A204.1 (cell line): ENCODE results near the gene CUL2.
A peak's percentile ranks its signal among the peaks of the same experiment; 100 is the strongest.
"Not testable (repeated sequence)": the region's sequence is repeated elsewhere in the genome, so short reads cannot be mapped to it uniquely, and the experiment has no call there.

Experiments used
- FAIRE-seq: peaks from 2 replicates; lab custom pipeline; 2012; peaks lifted over from hg19 to GRCh38; lab: Jason Lieb, UNC

Gene CUL2

DNA sequence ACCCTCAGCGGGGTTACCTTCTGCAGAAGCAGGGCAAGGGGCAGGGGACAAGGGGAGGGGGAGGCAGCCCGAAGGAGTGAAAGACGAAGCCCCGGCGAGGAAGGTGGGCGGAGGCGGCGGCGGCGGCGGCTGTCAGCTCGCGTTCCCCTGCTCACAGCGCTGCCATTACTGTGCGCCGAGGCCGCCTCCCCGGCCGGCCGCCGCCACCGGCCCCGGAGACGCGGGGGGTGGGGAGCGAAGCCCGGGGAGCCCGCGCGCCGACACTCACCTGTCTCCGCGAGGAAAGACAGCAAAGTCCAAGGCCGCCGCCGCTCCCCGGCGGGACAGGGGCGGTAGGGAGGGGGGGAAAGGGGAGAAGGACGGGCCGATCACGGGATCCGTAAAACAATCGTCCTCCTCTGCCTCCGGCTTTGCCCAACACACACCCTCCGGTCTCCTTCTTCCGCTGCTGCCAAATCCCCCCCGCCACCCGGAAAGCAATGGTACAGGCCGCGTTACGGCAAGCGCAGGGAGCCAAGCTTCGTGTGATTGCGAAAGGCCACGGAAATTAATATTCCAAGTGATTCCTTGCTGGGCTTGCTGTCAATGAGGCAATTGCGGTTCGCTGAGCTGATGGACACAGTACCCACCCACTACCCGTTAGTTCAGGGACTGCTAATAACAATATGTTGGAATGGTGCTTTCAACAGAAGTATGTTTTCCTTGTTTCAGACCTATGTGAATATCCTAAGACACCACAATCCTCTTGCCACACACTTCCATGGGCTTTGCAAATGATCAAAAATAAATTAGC is at the start of gene CUL2:
CUL2 (minus strand) TSS at position 180 of the 793 bp plus-strand sequence. CDS start 19,024 bp downstream, outside the sequence.
- FAIRE-seq: no peak

DNA sequence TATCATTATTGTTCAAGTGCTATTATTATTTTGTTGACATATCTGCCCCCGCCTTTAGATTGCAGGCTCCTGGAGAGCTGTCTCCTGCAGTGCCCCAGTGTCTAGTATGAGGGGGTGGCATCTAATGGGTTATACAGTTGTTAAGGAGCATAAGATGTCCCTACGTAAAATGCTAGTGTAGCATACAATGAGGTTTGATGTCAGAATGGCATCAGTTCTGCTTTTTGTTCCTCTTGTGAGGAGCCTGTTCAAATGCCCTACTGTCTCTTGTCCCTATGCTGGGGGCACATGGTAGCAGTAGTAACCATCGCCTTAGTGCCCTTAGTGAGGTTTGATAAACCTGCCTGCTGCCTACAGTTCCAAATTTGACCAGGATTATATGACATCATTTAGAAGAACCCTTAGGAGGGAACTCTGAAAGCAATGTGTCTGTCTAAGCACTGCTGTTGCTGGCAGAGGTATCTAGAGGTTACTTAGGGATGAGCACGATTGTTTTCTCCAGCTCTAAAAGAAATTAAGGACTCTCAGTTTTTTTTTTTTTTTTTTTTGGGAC is 46.2 kb upstream of the CUL2 start:
- no peak for FAIRE-seq

DNA sequence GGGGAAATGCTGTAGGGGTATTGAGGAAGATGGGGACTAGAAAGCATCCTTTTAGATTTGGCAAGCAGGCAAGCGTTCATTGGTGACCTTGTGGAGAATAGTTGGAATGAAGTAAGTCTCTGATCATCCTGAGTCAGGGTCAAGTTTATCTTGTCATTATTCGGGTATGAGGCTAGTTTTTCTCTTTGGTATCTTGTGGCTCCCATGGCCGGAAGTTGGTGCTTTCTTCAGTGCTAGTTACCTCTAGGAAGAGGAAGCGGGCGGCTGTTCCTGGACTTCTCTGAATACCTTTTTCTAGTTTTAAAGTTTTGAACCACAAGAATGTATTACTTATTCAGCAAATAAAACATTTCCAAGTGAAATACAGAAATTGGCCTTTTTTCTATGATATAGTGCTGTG is 45.7 kb upstream of the CUL2 start:
- FAIRE-seq: no peak

DNA sequence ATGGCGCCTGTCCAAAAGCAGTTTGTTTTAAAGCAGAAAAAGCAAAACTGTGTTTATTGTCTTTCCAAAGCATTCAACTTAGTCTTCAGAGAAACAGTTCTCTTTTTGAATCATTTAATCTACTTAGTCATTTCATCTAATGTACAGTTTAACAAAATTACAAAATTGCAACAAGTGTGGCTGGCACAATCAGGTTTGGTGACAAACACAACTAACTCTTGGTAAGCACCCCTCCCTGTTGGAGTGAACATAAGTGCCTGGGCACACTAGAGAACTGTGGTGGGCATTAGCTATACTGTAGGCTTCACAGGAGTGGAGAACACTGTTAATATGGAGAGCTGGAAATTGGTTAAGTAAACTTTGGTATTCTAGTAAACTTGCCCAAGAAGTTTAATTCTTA is 43.4 kb upstream of the CUL2 start:
- no peak for FAIRE-seq

DNA sequence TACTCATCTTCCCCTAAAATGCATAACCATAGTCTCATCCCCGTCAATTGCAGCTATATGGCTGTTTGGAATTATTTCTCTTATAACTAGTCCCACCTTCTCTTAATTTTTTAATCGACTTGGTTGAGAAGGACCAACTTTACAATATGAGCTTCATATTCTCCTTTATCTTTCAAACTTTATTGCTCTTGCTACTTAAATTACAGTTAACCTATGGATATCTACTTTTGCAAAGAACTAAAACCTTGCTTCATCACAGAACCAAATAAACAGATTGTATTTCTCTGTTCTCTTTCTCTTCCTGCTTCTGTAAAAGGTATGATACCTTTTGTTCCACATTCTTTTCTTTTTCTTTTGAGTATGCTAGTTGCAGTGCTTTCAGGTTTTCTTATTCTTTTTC is 42.6 kb upstream of the CUL2 start:
- FAIRE-seq: no peak

DNA sequence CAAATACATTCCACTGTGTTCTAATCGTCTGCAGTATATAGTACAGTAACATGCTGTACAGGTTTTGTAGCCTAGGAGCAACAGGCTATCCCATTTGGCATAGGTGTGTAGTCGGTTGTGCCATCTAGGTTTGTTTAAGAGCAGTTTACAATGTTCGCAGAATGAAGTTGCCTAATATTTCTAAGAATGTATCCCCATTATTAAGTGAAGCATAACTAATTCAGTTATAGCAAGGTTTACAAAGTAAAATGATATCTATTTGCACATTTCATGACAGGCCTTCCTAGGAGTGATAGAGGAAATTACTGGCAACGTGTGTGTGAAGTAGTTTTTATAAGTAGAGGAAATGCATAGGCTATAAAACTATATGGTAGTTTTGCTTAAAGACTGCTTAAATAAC is 40.5 kb upstream of the CUL2 start:
- FAIRE-seq: no peak

DNA sequence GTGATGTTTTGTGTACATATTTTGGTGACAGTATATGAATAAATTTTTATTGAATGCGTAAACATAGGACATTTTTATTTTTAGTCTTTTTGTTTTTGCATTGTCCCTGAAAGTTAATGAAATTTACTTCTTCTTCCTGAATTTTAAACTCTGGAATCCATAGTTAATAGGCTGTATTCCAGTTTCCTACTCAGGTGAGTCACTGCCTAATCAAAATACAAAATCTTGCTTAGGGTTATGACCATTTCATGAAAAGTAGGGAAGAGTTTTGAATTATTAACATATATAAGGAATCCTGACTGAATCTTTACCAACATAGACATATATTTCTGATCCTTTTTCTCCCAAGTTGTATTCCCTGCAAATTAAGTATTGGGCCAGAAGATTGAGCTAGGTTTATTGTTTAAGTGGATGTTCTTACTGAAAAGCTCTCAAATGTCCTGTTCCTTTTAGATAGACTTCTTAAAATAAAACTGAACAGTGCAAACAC is 39.1 kb upstream of the CUL2 start:
- no peak for FAIRE-seq

DNA sequence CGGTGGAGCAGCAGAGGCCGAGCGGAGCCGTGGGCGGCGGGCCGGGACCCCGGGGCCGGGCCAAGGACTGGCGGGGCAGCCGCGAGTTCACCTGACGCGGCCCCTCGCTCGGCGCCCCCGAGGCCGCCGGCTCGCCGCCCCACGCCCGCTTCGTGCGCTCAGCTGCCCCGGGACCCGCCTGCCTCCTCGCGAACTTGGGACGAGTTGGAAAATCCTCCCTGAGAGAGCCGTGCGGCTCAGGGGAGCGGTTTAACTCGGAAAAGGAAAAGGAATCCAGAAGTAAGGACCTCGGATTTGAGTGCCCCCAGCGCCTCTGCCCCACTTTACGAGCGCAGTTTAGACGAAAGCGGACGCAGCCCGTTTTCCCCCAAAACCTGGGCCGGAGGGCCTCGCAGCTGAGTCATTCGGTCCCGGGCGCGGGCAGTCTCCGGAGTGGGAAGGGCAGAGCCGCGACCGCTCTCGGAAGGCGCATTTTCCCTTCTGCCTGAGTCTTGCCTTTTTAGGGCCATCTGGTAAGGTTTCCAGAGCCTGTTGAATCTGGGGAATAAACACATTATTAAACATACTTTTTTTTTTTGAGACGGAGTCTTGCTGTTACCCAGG is 37.2 kb upstream of the CUL2 start:
- no peak for FAIRE-seq

DNA sequence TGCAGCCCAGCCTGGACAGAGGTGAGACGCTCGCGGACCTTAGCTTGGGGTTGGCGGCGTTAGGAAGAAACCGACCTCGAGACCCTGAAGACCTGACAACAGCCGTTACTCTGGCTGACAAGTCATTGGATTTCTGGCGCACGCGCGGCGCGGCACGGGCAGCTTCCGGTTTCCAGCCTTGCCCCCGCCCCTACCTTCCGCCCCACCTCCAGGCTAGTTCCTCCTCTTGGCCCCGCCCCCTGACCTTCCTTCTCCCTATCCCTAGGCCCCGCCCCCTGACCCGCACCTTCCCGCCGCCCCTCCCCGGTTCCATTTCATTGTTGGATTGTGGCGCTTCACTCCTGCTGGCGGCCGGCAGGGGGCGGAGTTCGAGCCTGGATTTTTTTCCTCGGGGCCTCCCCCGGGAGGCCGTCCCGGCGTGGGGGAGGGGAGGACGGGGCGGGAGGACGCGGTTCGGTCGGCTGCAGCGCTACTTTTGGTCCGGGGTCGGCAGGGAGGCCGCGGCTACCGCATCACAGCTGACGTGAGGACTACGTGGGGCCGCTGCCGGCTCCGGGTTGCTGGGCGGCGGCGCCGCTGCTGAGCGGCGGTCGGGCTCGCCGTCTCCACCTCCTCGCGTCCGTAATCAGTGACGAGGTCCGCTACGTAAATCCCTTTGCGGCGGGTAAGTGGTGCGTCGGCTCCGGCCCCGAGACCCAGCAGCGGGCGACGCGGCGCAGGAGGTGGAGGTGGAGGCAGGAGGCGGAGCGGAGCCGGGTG is 36.6 kb upstream of the CUL2 start, which contains the start of gene CREM:
CREM (plus strand) TSS at position 317 of the 759 bp plus-strand sequence. CDS start 10,990 bp downstream, outside the sequence.
- peak; percentile 66 for FAIRE-seq

DNA sequence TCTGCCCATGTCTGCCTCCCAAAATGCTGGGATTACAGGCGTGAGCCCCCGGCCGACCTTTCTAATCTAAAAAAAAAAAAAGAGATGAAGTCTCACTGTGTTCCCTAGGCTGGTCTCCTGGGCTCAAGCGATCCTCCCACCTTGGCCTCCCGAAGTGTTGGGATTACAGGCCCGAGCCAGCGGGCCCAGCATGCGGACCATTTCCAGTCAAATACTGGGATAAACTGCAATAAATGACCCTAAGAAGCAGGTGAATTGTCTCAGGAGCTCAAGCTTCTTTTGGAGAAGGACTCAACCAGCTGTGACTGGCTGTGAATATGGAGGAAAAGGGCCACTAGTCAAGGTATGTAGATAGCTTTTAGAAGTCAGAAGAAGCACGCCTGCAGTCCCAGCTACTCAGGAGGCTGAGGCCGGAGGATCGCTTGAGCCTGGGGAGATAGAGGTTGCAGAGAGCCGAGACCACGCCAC is 36.0 kb upstream of the CUL2 start:
- no peak for FAIRE-seq

DNA sequence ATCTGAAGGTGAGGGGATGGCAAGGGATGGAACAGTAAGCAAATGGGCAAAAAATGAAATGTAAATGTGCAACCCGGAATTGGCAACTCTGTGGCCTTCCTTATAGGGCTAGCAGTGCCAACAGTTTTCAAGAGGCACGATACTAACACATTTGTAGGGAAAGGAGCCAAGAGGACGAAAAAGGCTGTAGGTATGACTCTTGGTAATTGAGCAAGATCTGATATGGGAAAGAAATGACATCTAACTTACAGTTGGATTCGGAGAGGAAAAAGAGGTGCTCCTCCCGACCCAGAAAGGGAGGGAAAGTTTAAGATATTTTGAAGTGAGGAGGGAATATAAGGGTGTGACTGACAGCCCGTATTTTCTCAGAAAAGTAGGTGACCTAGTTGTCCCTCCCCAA is 34.4 kb upstream of the CUL2 start:
- no peak for FAIRE-seq

DNA sequence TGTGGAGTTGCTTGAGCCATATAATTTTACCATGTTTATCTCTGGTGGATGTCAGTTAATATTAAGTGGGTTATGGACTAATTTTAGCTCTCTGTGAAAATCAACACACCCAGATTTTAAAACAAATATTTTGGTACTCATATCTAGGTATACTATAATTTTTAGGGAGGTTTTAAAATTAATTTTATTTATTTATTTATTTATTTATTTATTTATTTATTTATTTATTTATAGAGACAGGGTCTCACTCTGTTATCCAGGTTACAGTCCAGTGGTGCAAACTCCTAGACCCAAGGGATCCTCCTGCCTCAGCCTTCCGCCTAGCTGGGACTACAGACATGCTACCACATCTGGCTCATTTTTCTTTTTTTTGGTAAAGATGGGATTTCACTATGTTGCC is 29.2 kb upstream of the CUL2 start:
- no peak for FAIRE-seq

DNA sequence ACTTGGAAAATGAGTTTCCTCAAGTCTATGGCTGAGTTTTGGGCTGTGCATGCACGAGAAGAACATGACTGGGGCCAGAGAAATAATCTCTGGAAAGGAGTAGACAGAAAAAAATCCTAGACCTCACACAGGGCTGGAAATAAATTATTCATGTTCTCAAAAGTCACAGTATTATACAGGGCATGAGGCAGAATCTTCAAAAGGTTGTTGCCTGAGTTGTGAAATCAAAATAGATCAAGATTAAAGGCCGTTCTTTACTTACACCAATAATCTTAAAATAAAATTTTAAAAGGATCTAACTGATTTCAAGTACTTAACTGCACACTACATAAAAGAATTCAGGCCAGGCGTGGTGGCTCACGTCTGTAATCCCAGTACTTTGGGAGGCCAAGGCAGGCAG is 22.4 kb upstream of the CUL2 start:
- no peak for FAIRE-seq

DNA sequence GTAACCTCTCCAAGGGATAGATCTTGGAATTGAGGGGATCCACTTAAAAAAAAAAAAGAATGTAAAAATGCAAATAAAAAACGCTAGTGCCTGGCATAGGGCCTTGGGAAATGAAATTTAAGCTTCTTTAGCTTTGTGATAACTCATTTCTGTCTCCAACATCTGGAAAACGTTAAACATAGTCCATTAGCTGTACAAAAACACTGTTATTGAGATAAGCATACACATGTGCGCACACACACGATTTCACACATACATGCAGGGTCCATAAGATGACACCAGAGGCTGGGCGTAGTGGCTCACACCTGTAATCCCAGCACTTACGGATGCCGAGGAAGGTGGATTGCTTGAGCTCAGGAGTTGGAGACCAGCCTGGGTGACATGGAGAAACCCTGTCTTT is 13.7 kb upstream of the CUL2 start:
- FAIRE-seq: no peak

DNA sequence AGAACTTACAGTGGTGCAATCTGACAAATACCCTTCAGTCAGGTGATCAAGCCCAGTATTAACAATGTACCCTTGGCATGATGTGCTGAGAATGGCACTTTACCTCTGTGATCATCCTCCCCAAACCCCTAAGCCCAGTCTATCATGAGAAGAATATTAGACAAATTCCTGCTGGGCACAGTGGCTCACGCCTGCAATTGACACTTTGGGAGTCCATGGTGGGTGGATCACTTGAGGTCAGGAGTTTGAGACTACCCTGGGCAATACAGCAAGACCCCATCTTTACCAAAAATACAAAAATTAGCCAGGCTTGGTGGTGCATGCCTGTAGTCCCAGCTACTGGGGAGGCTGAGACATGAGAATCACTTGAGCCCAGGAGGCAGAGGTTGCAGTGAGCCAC is 7.4 kb upstream of the CUL2 start:
- no peak for FAIRE-seq

DNA sequence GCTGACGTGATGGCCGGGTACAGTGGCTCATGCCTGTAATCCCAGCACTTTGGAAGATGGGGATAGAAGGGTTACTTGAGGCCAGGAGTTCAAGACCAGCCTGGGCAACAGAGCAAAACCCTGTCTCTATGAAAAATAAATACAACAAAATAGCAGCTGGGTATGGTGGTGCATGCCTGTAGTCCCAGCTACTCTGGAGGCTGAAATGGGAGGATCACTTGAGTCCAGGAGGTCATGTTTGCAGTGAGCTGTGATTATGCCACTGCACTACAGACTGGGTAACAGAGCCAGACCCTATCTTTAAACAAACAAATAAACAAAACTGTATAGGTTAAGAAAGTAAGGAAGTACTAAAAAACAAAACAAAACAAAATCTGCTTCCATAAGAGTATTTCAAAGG is 6.2 kb upstream of the CUL2 start:
- no peak for FAIRE-seq

DNA sequence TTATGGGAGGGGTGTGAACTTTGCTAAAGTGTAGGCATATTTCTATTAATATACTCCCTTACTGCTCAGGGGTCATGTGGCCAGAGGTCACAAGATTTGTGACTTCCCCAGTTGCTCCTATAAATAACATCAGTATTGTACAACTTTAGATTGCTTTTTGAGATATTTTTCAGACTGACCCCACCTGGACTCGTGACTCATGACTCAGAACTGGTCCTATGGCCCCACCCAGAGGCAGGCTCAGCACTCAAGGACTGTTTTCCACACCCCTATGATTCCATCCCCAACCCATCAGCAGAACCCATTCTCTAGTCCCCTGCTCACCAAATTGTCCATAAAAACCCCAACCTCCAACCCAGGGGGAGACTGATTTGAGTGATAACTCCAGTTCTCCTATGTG is 2.7 kb upstream of the CUL2 start:
- no peak for FAIRE-seq

DNA sequence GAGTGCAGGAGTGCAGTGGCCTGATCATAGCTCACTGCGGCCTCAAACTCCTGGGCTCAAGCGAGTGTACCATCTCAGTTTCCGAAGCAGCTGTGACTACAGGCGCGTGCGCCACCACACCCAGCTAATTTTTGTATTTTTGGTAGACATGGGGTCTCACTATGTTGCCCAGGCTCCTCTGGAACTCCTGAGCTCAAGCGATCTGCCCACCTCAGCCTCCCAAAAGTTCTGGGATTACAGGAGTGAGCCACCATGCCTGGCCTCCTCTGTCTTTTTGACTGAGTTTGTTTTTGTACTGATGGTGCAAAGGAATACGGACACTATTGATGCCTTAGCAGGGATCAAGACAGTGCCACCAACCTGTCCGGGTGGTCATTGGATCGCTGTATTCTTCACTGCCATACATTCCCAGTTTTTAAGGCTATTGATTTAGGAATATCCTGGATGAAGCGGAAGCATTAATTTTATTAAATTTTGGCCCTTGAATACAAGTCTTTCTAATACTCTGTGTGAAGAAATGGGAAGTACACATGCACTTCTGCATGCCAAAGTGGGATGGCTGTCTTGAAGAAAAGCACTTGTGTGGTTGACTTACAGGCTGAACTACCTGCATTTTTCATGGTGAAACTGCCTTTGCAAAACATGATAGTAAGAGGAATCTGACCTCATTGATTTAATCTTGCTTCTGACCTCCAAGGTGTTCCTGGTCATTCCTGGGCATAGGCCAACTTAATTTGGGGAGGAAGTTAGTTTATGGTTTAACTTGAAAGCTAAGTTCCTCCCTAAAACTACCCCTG is 2.1 kb upstream of the CUL2 start:
- no peak for FAIRE-seq

DNA sequence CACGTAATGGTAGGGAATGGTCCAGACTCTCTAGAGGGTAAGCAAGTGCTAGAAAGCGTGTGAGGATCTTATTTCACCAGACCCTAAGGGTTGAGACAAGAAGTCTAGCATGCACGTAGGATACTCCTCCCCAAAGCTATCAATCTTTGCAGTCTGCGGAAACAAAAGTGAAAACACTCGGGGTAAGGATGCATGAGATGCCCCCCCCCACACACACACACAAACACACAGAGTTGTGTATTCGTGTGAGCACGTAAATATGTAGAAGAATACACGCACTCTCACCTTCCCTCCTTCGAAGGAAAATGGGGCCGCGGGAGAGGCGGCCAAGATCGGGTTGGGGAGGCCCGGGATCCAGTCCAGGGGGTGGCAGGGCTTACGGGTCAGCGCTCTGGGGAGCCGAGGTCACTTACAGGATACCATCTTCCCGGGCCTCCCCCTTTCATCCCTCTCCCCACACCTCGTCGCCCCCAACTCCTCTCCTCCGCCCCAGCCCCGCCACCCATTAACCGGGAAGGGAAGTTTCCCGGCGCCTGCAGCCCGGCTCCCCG is 455 bp downstream of the CUL2 start:
- no peak for FAIRE-seq

DNA sequence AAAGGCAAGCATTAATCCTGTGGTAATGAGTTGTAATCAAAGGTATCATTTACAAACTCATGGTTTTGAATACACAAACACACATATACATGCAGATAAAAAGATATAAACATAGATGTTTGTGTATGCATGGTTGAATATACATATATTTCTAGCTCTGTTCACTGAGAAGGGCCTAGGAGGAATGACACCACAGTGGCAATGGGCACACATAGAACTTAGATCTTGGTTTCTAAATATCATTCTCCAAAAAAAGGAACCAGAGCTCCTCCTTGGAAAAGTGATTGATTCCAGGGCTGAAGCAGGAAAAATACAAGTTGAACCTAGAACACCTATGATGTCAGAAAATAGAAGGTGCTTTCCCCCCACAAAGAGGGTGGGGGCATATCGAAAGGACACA is 6.9 kb downstream of the CUL2 start:
- FAIRE-seq: no peak

DNA sequence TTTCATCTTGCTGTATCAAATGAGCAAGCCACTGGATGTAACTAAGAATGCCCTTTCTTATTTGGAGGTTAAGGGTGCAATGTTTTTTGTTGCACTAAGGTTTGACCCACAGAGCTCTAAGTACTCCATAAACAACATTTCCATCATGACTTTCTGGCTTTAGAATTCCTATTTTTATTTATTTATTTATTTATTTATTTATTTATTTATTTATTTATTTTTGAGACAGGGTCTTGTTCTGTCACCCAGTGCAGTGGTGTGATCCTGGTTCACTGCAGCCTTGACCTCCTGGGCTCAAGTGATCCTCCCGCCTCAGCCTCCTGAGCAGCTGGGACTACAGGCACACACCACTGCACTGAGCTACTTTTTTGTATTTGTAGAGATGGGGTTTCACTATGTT is 9.9 kb downstream of the CUL2 start:
- FAIRE-seq: not testable (repeated sequence)

DNA sequence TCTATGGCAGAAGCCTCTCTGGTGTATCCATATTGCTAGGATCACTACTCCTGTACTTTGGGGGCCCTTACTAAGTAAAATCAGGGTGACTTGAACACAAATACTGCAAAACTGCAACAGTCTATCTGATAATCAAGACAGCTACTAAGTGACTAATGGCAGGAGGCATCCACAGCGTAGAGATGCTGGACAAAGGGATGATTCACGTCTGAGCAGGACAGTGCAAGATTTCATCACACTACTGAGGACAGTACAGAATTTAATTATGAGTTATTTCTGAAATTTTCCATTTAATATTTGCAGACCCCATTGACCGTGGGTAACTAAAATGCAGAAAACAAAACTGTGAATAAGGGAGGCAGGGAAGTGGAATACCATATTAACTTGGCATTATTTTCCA is 10.4 kb downstream of the CUL2 start:
- no peak for FAIRE-seq
